Measurements from ENCODE around the gene GAS7. TPM values are rescaled to one million over a fixed set of nuclear protein-coding genes. Genes with fewer than 3 reads are reported as not detected.

Gene GAS7
- total RNA-seq, 1 donor from 2014 or later, result 2.8 TPM

- DNase-seq (ENCODE audit: low read depth in 2 of 2), result no peak
Observed at GRCh38 chr17:10200645-10201044, 2.2 kb upstream of the GAS7 start.

GRCh38 chr17:10200016-10200415, 1.6 kb upstream of the GAS7 start:
- DNase-seq (ENCODE audit: low read depth in 2 of 2), result no peak

DNA sequence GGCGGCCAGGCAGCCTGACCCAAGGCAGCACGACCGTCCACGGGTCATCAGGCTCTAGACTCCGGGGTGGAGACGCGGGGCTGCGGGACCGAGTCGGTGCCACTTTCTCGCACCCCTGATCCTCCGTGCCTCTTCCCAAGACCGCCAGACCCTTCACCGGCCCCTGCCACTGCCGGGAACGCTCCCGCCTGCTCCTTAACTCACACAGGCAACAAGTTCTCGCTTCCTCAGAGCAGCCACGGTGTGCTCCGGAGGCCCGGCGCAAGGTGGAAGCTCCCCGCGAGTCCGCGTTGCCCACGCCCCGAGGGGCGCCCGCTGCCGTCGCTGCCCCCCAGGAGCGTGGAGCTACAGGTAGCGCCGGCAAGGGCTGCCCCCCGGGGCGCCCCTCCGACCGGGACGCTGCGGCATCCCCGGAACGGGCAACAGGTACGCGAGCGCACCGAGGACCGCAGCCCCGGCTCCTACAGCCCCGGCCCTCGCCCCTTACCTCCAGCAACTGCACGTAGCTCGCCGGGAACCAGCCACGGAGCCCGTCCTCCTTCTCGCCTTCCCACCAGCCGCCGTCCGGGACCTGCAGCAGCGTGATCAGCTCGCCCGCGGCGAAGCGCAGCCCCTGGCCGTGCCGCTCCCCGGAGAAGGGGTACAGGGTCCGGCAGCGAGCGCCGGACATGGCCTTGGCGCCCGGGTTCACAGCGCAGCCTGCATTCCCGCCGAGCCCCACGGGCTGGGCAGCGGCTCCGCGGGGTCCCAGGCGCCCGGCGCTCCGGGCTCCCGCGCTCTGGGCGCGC, 491 bp downstream of the GAS7 start:
- DNase-seq (ENCODE audit: low read depth in 2 of 2), result peak in 1 of 2 donors; percentile 5

GRCh38 chr17:10197362-10197720, 1.1 kb downstream of the GAS7 start:
- no peak for DNase-seq (ENCODE audit: low read depth in 2 of 2)

DNA sequence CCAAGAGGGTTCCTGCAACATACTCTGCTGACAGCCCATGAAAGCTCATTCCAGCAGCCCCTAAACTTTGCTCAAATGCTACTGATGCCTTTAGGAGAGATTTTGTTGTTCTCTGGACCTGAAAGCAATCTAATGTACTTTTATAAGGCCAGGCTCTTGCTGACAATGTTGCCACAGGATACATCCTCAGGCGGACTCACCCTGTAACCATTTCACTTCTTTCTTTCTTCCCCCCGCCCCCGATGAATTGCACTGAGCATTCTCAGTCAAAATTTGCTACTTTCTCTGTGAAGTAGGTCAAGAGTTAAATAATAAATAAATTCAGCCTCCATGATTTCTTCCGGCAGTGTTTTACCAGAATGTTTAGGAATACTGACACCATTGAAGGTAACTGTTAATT, 1.5 kb downstream of the GAS7 start:
- no peak for DNase-seq (ENCODE audit: low read depth in 2 of 2)

DNA sequence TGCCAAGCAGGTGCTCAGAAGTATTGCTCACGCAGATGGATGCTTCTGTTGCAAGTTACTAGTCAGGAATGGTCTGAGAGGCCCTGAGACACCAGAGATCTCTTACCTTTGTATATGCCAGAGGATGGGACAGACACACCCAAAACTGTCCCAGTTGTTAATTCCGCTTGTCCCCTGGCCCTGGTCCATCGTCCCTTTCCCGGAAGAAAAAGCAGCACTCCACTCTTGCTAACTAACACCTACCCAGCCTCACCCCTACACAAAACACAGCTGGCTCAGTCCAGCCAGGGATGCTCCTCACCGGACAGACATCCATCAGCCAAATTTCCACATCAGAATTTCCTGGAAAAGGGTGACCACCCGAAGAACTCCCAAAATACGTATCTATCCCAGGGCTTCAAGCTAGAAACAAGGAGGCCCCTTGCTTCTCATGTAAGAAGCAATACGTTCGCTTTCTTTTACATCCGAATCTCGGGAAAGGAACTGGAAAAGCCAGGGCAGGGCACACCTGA, 2.0 kb downstream of the GAS7 start:
- DNase-seq (ENCODE audit: low read depth in 2 of 2), result no peak

GRCh38 chr17:10195090-10195805, 3.2 kb downstream of the GAS7 start:
- DNase-seq (ENCODE audit: low read depth in 2 of 2), result no peak

DNA sequence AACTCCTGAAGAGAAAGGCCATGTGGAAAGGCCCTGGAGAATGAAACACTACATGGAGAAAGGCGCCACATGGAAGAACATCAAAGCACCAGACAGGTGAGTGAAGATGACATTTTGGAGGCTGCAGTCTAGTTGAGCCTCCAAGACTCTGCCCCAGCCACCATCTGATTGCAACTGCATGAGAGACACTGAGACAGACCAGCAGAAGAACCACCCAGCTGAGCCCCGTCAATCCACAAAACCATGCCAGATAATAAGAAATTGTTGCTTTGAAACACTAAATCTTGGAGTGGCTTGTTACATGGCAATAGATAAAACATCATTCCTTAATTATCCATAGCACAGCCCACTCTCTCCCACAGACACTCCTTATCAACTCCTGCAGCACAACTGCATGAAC, 4.8 kb downstream of the GAS7 start:
- DNase-seq (ENCODE audit: low read depth in 2 of 2), result no peak

- no peak for DNase-seq (ENCODE audit: low read depth in 2 of 2)
Observed at GRCh38 chr17:10192972-10193371, 5.4 kb downstream of the GAS7 start.

DNA sequence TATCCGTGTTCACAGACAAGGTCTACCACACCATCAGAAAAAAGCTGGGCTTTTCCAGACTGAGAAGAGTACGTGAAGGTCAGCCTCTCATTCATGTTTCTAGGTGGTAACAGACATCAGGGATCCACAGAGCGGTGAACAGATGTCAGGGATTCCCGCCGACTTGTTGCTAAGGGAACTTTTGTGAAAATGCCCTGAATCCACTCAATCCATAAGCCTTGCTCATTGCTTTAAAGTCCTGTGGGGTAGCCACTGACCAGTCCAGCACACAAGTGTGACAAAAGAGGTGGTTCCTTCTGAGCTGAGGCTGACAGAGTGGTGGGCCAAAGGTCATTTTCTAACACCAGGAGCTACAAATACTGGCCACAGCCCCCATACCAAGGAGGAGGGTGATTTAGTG, 5.9 kb downstream of the GAS7 start:
- no peak for DNase-seq (ENCODE audit: low read depth in 2 of 2)

DNA sequence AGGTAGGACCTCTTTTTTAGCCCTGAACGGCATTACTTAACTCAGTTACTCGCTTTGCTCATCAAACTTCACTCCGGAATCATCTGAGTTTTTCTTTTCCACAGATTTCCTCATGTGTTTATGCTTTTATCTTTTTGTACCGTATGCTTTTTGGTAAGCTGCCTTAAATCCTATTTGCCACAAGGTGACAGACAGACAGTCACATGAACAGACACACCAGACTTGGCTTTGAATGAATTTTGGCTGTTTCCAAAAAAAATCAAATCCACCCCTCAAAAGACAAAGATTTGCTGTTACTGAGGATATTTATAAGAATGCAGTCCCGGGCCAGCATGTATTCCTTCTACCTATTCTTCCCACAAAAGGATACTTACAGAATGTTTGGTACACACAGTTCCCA, 10.9 kb downstream of the GAS7 start:
- DNase-seq (ENCODE audit: low read depth in 2 of 2), result no peak

DNA sequence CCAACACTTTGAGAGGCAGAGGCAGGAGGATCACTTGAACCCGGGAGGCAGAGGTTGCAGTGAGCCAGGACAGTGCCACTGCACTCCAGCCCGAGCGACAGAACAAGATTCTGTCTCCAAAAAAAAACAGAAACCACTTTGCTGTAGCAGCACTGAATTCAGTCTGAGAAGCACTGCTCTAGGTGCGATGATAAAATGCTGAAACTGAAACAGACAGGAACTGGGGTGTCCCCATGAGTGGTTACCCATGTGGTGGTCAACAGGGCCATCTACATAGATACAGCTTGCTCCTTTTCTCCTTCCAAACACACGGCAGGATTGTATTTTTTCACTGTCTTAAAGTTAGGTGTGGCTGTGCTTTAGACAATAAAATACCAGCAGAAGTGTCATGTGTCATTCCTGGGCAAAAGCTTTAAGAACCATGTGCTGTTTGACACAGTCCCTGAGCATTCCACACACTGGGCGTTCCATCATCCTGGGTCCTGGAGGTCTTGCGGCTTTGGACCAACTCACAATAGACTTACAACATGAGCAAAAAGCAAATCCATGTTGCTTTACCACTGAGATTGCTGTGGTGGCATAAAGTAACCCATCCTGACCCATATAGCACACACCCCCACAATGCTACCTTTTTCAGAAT, 11.5 kb downstream of the GAS7 start:
- DNase-seq (ENCODE audit: low read depth in 2 of 2), result no peak

GRCh38 chr17:10183931-10184930, 14.2 kb downstream of the GAS7 start:
- DNase-seq (ENCODE audit: low read depth in 2 of 2), result no peak

GRCh38 chr17:10182785-10183184, 15.6 kb downstream of the GAS7 start:
- DNase-seq (ENCODE audit: low read depth in 2 of 2), result no peak

DNA sequence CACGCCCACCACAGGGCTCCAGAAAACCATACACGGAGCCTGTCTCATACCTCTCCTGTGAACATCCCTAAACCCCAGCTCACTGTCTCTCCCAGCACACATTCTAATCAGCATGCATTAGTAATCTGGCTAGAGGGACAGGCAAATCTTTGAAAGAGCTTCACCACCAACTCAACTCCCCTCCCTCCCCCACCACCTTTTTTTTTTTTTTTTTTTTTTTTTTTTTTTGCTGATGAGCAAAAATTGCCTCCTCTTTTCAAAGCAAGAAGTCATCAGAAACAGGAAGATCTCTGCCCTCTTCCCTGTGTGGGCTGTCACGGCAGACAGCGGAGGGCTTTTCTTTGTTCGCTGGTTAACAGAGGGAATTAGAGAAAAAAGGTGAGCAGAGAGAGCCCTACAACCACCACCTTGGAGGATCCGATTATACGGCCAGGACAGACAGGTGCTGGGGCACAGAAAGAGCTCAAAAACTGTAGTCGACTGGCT, 19.9 kb downstream of the GAS7 start:
- no peak for DNase-seq (ENCODE audit: low read depth in 2 of 2)

GRCh38 chr17:10177913-10178505, 20.4 kb downstream of the GAS7 start:
- no peak for DNase-seq (ENCODE audit: low read depth in 2 of 2)

GRCh38 chr17:10177131-10177912, 21.1 kb downstream of the GAS7 start:
- DNase-seq (ENCODE audit: low read depth in 2 of 2), result no peak

DNA sequence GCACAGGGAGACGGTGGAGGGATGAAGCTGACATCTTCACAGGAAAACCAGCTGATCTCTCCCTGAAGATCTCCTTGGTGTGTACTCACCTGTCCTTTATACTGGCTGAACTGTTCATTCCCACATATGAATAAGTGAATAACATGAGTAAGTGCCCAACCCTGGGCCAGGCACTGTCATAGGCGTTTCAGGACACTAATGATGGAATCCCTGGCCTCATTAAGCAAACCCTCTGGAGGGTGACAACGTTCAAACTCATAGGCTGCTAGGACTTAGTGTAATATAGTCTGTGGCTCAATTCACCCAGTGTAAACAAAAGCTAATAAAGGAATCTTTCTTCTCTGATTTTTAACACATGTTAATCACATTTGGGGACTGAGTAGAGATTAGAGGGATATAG, 24.5 kb downstream of the GAS7 start:
- DNase-seq (ENCODE audit: low read depth in 2 of 2), result no peak

- DNase-seq (ENCODE audit: low read depth in 2 of 2), result no peak
Observed at GRCh38 chr17:10172778-10173177, 25.6 kb downstream of the GAS7 start.

DNA sequence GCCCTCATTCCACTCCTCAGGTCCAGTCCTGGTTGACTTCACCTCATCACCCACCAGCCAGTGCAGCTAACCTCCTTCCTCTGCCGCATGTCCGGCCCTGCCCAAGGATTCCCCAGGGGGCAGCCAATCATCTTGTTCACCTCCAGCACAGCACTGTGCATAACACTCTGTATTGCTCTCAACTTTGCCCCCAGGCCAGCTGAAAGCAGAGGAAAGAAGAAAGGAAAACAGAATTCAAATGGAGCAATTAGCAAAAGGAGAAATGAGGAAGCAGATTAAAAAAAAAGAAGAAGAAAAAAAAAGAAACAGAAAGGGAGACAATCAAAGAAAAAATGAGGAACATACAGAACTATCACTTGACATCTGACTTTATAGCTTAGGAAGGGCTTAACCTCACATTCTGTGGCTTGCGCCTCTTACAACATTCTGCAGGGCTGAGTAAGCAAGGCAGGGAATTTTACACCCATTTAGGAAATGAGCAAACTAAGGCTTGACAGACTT, 26.1 kb downstream of the GAS7 start:
- no peak for DNase-seq (ENCODE audit: low read depth in 2 of 2)
